HTERT RPE-1 (cell line): ENCODE data around the gene ZBTB16.

Experiments
- in situ Hi-C: fragments of 300-500 bp; cut with MboI; formaldehyde crosslinking; loops from 4 replicates; pipeline ENCODE4 v1.14.3; 2020; ENCODE audit warnings: low sequenced_read_pairs

The ZBTB16 gene

GRCh38 chr11:114147375-114148012, 88.0 kb downstream of the ZBTB16 start:
- in situ Hi-C loops: no loop called here

DNA sequence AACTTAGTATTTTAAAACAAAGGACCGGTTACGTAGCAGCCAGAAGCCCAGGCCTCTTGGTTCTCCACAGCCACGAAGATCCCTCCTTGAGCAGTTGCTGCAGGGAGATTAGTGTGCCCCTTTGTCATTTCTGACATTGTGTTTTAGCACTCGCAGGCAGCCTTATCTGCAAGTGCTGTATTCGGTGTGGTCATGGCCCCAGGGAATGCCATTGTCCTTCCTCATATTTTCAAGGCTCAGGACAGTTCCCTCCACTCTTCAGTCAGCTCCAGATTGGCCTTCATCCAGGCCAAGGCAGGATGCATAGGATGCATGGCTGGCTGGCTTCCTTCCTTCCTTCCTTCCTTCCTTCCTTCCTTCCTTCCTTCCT, 88.5 kb downstream of the ZBTB16 start:
- in situ Hi-C loops: no loop called here

- in situ Hi-C loops: no loop called here
These were observed 90.3 kb downstream of the ZBTB16 start for GRCh38 chr11:114149689-114150407.

DNA sequence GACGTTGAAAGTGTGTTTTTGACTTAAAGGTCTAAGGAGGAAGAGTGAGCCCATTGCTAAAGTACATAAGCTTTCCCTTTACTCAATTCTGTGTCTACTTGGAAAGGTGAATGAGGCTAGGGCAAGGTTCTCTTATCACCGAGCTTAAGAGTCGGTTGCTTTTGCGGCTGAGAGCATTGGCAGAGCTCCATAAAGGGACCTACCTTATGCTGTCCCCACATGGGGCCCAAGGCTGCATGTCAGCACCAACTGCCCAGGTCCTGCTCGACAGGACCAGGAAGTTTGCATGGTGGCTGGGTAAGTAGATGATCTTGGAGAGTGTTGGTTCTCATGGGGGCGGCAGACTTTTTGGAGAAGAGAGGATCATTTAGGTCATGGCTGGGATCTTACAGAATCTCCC, 91.2 kb downstream of the ZBTB16 start:
- in situ Hi-C loops: no loop called here

DNA sequence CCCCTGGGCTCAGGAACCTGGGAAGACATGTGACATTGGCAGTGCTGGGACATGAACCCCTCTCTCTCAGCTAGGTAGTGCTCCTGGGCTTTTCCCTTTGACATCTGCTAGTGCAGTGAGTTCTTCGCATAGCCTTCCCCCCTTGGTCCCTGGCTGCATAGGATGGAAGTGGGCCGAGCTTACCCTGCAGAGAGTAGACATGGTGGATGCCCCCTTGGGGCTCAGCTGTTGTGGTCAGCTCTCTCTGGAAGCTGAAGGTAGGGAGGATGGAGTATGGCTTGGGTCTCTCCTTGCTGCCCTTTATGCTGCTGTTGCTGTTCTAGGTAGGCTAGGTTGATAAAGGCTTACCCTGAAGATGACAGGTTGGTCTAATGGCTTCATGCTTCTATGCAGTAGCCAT, 92.1 kb downstream of the ZBTB16 start:
- in situ Hi-C loops: no loop called here

GRCh38 chr11:114152162-114152561, 92.7 kb downstream of the ZBTB16 start:
- in situ Hi-C loops: no loop called here

GRCh38 chr11:114152785-114153184, 93.3 kb downstream of the ZBTB16 start:
- in situ Hi-C loops: no loop called here

DNA sequence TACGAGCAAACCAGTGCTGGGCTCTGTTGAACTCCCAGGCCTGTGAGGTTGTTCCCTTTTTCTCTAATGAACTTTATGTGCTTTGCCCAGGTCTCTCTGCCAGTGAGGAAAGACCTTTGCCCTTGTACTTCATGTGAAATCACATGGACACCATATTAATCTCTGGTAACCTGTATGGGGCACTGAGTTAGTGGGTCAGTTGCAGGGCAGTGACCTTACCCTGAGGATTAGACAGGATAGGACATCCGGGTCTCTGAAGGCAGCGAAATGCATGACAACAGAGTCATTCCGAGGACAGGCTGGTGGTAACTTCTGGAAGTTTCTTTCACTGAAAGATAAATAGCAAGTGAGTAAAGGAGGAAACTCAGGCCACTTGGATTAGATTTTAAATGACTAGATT, 93.7 kb downstream of the ZBTB16 start:
- in situ Hi-C loops: no loop called here

GRCh38 chr11:114154271-114155047, 94.9 kb downstream of the ZBTB16 start:
- in situ Hi-C loops: no loop called here

DNA sequence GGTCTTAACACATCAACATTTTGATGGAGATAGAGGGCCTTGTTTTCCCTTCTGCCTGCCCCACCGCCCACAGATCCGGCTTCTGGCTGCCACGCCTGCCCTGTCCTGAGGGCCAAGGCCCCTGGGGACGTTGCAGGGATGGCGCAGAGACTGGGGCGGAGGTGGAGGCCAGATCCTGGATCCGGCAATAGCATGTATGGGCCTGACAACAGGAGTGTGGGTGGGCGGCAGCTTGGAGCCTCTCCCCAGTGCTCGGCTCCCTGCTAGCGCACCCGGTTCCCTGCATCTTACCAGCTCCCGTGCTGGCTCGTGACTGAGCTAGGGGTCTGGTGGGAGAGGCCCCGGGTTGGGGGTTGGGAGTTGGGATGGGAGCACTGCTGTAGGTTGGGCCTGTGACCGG, 95.6 kb downstream of the ZBTB16 start:
- in situ Hi-C loops: no loop called here

GRCh38 chr11:114156131-114156581, 96.6 kb downstream of the ZBTB16 start:
- in situ Hi-C loops: no loop called here

- in situ Hi-C loops: no loop called here
These were observed 97.3 kb downstream of the ZBTB16 start for GRCh38 chr11:114156782-114157181.

DNA sequence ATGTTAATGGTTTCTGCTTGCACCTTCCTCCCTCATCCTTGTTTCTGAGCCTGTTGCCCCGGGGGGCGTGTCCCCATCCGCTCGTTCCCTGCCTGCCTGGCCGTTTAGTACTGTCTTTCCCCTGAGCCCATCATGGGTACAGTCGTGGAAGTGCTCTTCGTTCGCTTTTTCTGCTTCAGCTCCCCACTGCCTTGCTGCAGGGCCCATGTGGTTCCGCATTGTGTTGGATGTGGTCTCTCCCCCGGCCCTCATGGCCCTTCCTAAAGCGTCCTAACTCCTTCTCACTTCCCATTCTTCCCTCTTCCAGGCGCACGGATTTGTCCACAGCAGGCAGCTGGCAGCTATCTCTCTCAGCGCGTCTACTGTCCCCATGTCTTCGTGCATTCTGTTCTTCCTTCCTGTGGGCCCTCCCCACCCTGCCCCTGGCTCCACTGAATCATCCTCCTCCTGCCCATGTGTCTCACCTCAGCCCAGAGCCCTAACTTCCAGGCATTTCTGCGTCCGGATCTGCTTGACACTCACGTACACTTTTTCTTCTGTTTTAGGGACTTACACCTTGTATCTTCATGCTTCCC, 98.1 kb downstream of the ZBTB16 start:
- in situ Hi-C loops: no loop called here

- in situ Hi-C loops: no loop called here
These were observed 98.9 kb downstream of the ZBTB16 start for GRCh38 chr11:114158421-114158820.

- in situ Hi-C loops: no loop called here
These were observed 99.4 kb downstream of the ZBTB16 start for GRCh38 chr11:114158886-114159285.

- in situ Hi-C loops: no loop called here
These were observed 99.8 kb downstream of the ZBTB16 start for GRCh38 chr11:114159320-114159719.

DNA sequence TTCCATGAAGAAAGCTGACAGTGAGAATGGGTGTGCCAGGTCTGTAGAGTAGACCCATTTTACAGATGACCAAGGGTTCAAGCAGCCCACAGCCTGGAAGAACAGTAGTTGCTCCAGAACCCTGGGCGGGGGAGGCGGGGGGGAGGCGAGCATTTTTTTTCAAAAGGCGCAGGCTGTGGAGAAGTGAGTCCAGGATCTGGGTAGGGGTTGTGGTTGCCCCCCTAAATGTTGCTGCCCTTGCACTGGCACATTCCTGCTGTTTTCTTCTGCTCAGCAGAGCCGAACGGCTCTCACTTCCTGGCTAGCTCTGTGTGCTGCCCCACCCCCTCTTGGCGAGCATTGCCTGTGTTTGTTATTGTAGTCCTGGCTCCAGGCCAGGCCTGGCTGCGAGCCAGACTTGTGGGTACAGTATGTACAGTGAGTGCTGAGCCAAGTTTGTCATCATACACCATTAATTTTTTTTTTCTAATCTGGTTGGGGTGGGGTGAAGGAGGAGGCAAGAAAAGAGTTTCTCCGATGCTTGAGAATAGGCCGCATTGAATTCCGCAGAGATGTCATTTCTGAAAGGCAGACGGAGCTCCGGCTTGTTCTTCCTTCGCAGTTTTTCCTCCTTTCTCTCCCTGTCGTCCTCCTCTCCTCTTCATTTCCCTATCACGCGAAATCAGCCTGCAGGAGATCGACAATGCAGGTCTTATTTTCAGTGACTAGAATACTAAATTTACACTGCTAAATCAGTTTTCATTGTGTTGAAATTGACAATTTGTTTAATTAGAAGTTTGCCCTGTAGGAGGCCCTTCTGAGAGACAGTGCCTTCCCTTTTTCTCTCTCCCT, 100.5 kb downstream of the ZBTB16 start:
- in situ Hi-C loops: no loop called here

GRCh38 chr11:114160894-114161293, 101.4 kb downstream of the ZBTB16 start:
- in situ Hi-C loops: no loop called here

GRCh38 chr11:114161486-114162250, 102.2 kb downstream of the ZBTB16 start:
- in situ Hi-C loops: no loop called here

GRCh38 chr11:114162719-114163123, 103.2 kb downstream of the ZBTB16 start:
- in situ Hi-C loops: no loop called here
